Liver (tissue), 9 donors: Measurements from ENCODE around the gene ZNF32. TPM values are rescaled to one million over a fixed set of nuclear protein-coding genes. Genes with fewer than 3 reads are reported as not detected.

ENCODE experiments used
- DNase-seq: peaks from one replicate; pipeline ENCODE4 v3.0.0-alpha.2; 2017; ENCODE audit warnings: low spot score
- H3K27ac ChIP-seq, 2 donors: one replicate each; pipeline ENCODE4 v1.7.0; 2013; ENCODE audit warnings: inconsistent platforms in 2 of 2, low read length in 2 of 2, control low read depth in 1 of 2, low read depth in 1 of 2, mild to moderate bottlenecking in 1 of 2
- H3K27me3 ChIP-seq, 4 donors: one replicate each; pipeline versions ENCODE4 v1.6.1 to v1.7.0; 2013; ENCODE audit warnings: low read length in 3 of 4, inconsistent platforms in 1 of 4, mild to moderate bottlenecking in 1 of 4, moderate library complexity in 1 of 4; ENCODE audit not compliant: control insufficient read depth in 4 of 4, insufficient read depth in 4 of 4
- H3K36me3 ChIP-seq, 4 donors: one replicate each; pipeline versions ENCODE4 v1.6.1 to v1.7.0; 2013; ENCODE audit warnings: low read length in 3 of 4, mild to moderate bottlenecking in 3 of 4, low read depth in 1 of 4, moderate library complexity in 1 of 4; ENCODE audit not compliant: control insufficient read depth in 4 of 4, insufficient read depth in 3 of 4
- H3K4me1 ChIP-seq, 4 donors: one replicate each; pipeline versions ENCODE4 v1.6.1 to v1.7.0; 2013; ENCODE audit warnings: low read length in 3 of 4, mild to moderate bottlenecking in 3 of 4, moderate library complexity in 1 of 4; ENCODE audit not compliant: control insufficient read depth in 4 of 4, insufficient read depth in 4 of 4
- H3K4me3 ChIP-seq, 3 donors: one replicate each; pipeline versions ENCODE4 v1.6.1 to v1.7.0; 2013; ENCODE audit warnings: low read length in 3 of 3, control low read depth in 1 of 3, low read depth in 1 of 3, mild to moderate bottlenecking in 1 of 3
- H3K9ac ChIP-seq, 2 donors: one replicate each; pipeline ENCODE4 v1.7.0; 2013; ENCODE audit warnings: low read length in 2 of 2, mild to moderate bottlenecking in 2 of 2, moderate library complexity in 2 of 2, control low read depth in 1 of 2, low read depth in 1 of 2
- H3K9me3 ChIP-seq, 4 donors: one replicate each; pipeline versions ENCODE4 v1.6.1 to v1.7.0; 2013; ENCODE audit warnings: low read length in 3 of 4; ENCODE audit not compliant: control insufficient read depth in 4 of 4
- FOXA1 ChIP-seq: IDR thresholded peaks from 2 replicates; pipeline ENCODE4 v1.6.1; 2016; ENCODE audit warnings: antibody characterized with exemption
- GABPA ChIP-seq, 2 donors: IDR thresholded peaks in 1 of 2; conservative IDR thresholded peaks in 1 of 2; 2 replicates each; pipeline ENCODE4 v1.6.1; 2016; ENCODE audit warnings: antibody characterized with exemption in 2 of 2, mild to moderate bottlenecking in 1 of 2, moderate library complexity in 1 of 2
- HNF4A ChIP-seq, 2 donors: conservative IDR thresholded peaks; 2 replicates each; pipeline ENCODE4 v1.6.1; 2016; ENCODE audit warnings: antibody characterized with exemption in 2 of 2, mild to moderate bottlenecking in 2 of 2
- MAX ChIP-seq: IDR thresholded peaks from 2 replicates; pipeline ENCODE4 v1.6.1; 2016; ENCODE audit warnings: antibody characterized with exemption
- NR2F2 ChIP-seq: IDR thresholded peaks from 2 replicates; pipeline ENCODE4 v1.6.1; 2016; ENCODE audit warnings: antibody characterized with exemption
- REST ChIP-seq: IDR thresholded peaks from 2 replicates; pipeline ENCODE4 v1.6.1; 2016; ENCODE audit warnings: antibody characterized with exemption, mild to moderate bottlenecking
- RXRA ChIP-seq, 2 donors: IDR thresholded peaks; 2 replicates each; pipeline ENCODE4 v1.6.1; 2017 to 2018; ENCODE audit warnings: antibody characterized with exemption in 2 of 2, mild to moderate bottlenecking in 1 of 2
- SP1 ChIP-seq: IDR thresholded peaks from 2 replicates; pipeline ENCODE4 v1.6.1; 2018; ENCODE audit warnings: antibody characterized with exemption, mild to moderate bottlenecking
- TAF1 ChIP-seq: conservative IDR thresholded peaks from 2 replicates; pipeline ENCODE4 v1.6.1; 2016; ENCODE audit warnings: antibody characterized with exemption, mild to moderate bottlenecking
- whole genome bisulfite sequencing: extraction: QIAGEN DNeasy Blood & Tissue Kit; methylation state at CpG from one replicate; pipeline ENCODE4 v1.1.7; 2013; 5-methylcytosine and 5-hydroxymethylcytosine counted together
- polyA plus RNA-seq, 2 donors: library from polyadenylated mRNA; stranded (reverse) in 1 of 2; unstranded in 1 of 2; fragments of 200-250 nt in 1 of 2; fragments of >200 nt in 1 of 2; fragmentation: Nextera tagmentation in 1 of 2; extraction: Ambion mirVana in 1 of 2; gene quantifications; one replicate each; pipeline versions ENCODE4 v1.2.1 to v1.2.3, GENCODE V29; 2013 to 2015
- total RNA-seq, 2 donors: library from RNA; depleted of rRNA; stranded (reverse); fragments of >200 nt; gene quantifications; one replicate each; pipeline ENCODE4 v1.2.3, GENCODE V29; 2014
- TF ChIP-seq, protein P1 (sequence below): IDR thresholded peaks from 2 replicates; pipeline ENCODE4 v1.6.1; 2016; ENCODE audit warnings: antibody characterized with exemption
- TF ChIP-seq, protein P2 (sequence below): fragments of 150-350 bp; IDR thresholded peaks from 2 replicates; pipeline ENCODE4 v1.5.1; 2017; ENCODE audit warnings: improper control_type of control experiment, low read depth, low read length; ENCODE audit not compliant: missing input control
- TF ChIP-seq, protein P3 (sequence below): IDR thresholded peaks from 2 replicates; pipeline ENCODE4 v1.6.1; 2016; ENCODE audit warnings: antibody characterized with exemption
- donor health status: healthy.
- donor health status: healthy.
- donor health status: healthy.
- donor health status: healthy.
- donor health status: healthy.

The ZNF32 gene
- total and polyA plus RNA-seq, 4 donors, result 6.5 to 19.9 (median 12.5) TPM

DNA sequence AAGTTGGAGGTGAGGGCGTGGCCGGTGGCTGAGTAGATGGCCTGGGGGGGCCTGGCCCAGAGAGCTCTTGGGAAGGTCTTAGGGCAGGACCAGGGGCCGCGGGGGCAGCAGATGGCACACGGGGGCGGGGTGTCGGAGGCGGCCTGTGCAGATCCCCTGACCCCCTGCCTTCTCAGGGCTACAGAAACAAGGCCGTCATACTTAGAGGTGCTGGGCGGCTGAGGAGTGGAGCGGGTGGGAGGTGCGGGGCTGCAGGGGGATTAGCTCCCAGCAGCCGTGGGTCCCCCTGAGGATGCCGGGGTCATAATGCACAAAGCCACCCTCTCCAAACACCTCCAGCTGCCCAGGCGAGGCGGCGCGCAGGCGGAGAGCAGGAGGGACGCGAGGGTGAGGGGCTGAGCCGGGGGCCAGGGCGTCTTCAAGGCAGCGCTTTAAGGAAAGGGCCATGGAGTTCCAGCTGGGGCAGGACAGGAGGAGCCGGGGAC, 40.4 kb upstream of the ZNF32 start:
- no peak overlapping the region for H3K27ac ChIP-seq
- no peak for DNase-seq
- H3K4me3 ChIP-seq, result peak overlapping the region in 2 of 3 donors; percentile 45 to 64
- WGBS, result 63% methylated on average over 25 of the region's 25 CpGs
- H3K9ac ChIP-seq, result no peak overlapping the region
- TF ChIP-seq FOXA1 (no peak), GABPA (IDR thresholded peaks at IDR 0.05 in 1 of 2, conservative IDR thresholded peaks at IDR 0.05 in 1 of 2) (no peak), NR2F2 (no peak)
- no peaks in the 10 kb centered on the region for H3K36me3 ChIP-seq
- H3K27me3 ChIP-seq, result peaks cover 0 to 5% (median 0%) of the 10 kb centered on the region in 4 donors
- H3K9me3 ChIP-seq, result no peaks in the 10 kb centered on the region
- peaks cover 2 to 14% (median 7%) of the 10 kb centered on the region in 4 donors for H3K4me1 ChIP-seq

- no peak for DNase-seq
- 94% methylated on average over 16 of the region's 16 CpGs for WGBS
- TF ChIP-seq, protein P1, sequence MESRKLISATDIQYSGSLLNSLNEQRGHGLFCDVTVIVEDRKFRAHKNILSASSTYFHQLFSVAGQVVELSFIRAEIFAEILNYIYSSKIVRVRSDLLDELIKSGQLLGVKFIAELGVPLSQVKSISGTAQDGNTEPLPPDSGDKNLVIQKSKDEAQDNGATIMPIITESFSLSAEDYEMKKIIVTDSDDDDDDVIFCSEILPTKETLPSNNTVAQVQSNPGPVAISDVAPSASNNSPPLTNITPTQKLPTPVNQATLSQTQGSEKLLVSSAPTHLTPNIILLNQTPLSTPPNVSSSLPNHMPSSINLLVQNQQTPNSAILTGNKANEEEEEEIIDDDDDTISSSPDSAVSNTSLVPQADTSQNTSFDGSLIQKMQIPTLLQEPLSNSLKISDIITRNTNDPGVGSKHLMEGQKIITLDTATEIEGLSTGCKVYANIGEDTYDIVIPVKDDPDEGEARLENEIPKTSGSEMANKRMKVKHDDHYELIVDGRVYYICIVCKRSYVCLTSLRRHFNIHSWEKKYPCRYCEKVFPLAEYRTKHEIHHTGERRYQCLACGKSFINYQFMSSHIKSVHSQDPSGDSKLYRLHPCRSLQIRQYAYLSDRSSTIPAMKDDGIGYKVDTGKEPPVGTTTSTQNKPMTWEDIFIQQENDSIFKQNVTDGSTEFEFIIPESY, result no peak
- TF ChIP-seq FOXA1, result no peak
- no peak for TF ChIP-seq MAX
- TF ChIP-seq TAF1, result no peak
- no peak for TF ChIP-seq RXRA (IDR thresholded peaks at IDR 0.05)
- TF ChIP-seq HNF4A (conservative IDR thresholded peaks at IDR 0.05), result no peak
- TF ChIP-seq SP1, result no peak
- TF ChIP-seq GABPA (IDR thresholded peaks at IDR 0.05 in 1 of 2, conservative IDR thresholded peaks at IDR 0.05 in 1 of 2), result no peak
- TF ChIP-seq, protein P2, sequence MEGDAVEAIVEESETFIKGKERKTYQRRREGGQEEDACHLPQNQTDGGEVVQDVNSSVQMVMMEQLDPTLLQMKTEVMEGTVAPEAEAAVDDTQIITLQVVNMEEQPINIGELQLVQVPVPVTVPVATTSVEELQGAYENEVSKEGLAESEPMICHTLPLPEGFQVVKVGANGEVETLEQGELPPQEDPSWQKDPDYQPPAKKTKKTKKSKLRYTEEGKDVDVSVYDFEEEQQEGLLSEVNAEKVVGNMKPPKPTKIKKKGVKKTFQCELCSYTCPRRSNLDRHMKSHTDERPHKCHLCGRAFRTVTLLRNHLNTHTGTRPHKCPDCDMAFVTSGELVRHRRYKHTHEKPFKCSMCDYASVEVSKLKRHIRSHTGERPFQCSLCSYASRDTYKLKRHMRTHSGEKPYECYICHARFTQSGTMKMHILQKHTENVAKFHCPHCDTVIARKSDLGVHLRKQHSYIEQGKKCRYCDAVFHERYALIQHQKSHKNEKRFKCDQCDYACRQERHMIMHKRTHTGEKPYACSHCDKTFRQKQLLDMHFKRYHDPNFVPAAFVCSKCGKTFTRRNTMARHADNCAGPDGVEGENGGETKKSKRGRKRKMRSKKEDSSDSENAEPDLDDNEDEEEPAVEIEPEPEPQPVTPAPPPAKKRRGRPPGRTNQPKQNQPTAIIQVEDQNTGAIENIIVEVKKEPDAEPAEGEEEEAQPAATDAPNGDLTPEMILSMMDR, result no peak
- TF ChIP-seq REST, result no peak
- TF ChIP-seq, protein P3, sequence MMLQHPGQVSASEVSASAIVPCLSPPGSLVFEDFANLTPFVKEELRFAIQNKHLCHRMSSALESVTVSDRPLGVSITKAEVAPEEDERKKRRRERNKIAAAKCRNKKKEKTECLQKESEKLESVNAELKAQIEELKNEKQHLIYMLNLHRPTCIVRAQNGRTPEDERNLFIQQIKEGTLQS, result no peak
- Histone ChIP-seq H3K4me1 (peaks cover 2 to 14% (median 7%) of the 10 kb centered on the region in 4 donors), H3K27ac (no peak overlapping the region), H3K9me3 (no peaks in the 10 kb centered on the region), H3K9ac (no peak overlapping the region), H3K36me3 (no peaks in the 10 kb centered on the region), H3K4me3 (no peak overlapping the region), H3K27me3 (peaks cover 0 to 5% (median 0%) of the 10 kb centered on the region in 4 donors)
Measured at GRCh38 chr10:43688348-43688892, 39.7 kb upstream of the ZNF32 start.
